HCT116 (cell line): ENCODE data around the gene URB1. TPM values are rescaled to one million over a fixed set of nuclear protein-coding genes. Genes with fewer than 3 reads are reported as not detected.

Source experiments
- ATAC-seq: fragments of 200-7000 bp; cut with Tn5 transposase; 2 replicates; pipeline ENCODE4 v1.9.1; 2020; ENCODE audit warnings: mild to moderate bottlenecking, moderate library complexity
- BruUV-seq: library from RNA; stranded (reverse); fragments of 400-500 nt; replicated peaks from 2 replicates; lab custom pipeline; 2021; lab: Mats Ljungman, UMichigan
- CTCF ChIA-PET: fragments of 300-600 bp; sonication (Branson Sonifier 250); formaldehyde crosslinking; loops from one replicate; lab custom pipeline; 2021; ENCODE audit warnings: antibody characterized with exemption; lab: Charles Lee
- POLR2A ChIA-PET: fragments of 300-600, 350-600 bp; sonication (Branson Sonifier 250); formaldehyde crosslinking; loops from one replicate; lab custom pipeline; 2021; ENCODE audit warnings: antibody characterized with exemption; lab: Charles Lee
- RAD21 ChIA-PET, 2 experiments: fragments of 300-600 bp; sonication (Branson Sonifier 250); formaldehyde crosslinking; loops; one replicate each; lab custom pipeline; 2023; ENCODE audit warnings: low total read pairs in 2 of 2; ENCODE audit not compliant: uncharacterized antibody in 2 of 2, unreplicated experiment in 2 of 2, low non-redundant PET in 1 of 2; lab: Charles Lee
- DNase-seq: peaks from one replicate; pipeline ENCODE4 v3.0.0-alpha.2; 2010; ENCODE audit warnings: low read depth, low spot score
- H2AFZ ChIP-seq: fragments of 200-600 bp; shearing (Covaris generic), sonication (generic); 2 replicates; pipeline ENCODE4 v1.6.1; 2017; ENCODE audit warnings: low read depth, mixed run types, mixed read lengths, antibody characterized with exemption, low read length; ENCODE audit not compliant: poor library complexity, severe bottlenecking
- H3K27ac ChIP-seq: 2 replicates; pipeline ENCODE4 v1.5.1; 2012; ENCODE audit warnings: low read depth, low read length
- H3K27me3 ChIP-seq: fragments of 200-600 bp; sonication (generic); 2 replicates; pipeline ENCODE4 v1.6.1; 2016; ENCODE audit warnings: mixed run types, low read length, mixed read lengths; ENCODE audit not compliant: insufficient read depth
- H3K36me3 ChIP-seq, 2 experiments: fragments of 200-500 bp in 1 of 2; fragments of 200-600 bp in 1 of 2; sonication (Bioruptor generic) in 1 of 2; sonication (generic) in 1 of 2; 2 replicates each; pipeline versions ENCODE4 v1.5.1 to v1.6.1; 2014 to 2016; ENCODE audit warnings: low read length in 2 of 2, inconsistent platforms in 1 of 2, mixed read lengths in 1 of 2, mixed run types in 1 of 2; ENCODE audit not compliant: insufficient read depth in 2 of 2, control insufficient read depth in 1 of 2
- H3K4me1 ChIP-seq, 2 experiments: fragments of 200-600 bp in 1 of 2; sonication (generic) in 1 of 2; 2 replicates each; pipeline versions ENCODE4 v1.5.1 to v1.6.1; 2012 to 2017; ENCODE audit warnings: low read length in 2 of 2, inconsistent platforms in 1 of 2, mild to moderate bottlenecking in 1 of 2, mixed read lengths in 1 of 2, mixed run types in 1 of 2, moderate library complexity in 1 of 2; ENCODE audit not compliant: insufficient read depth in 2 of 2, control insufficient read depth in 1 of 2
- H3K4me2 ChIP-seq: fragments of 200-600 bp; sonication (generic); 2 replicates; pipeline ENCODE4 v1.6.1; 2017; ENCODE audit warnings: mixed run types, low read length, mixed read lengths
- H3K4me3 ChIP-seq, 2 experiments: fragments of 200-600 bp in 1 of 2; sonication (generic) in 1 of 2; replicated peaks in 1 of 2; 2 replicates each; pipeline ENCODE4 v1.5.1; 2011 to 2016; ENCODE audit warnings: low read length in 2 of 2, control low read depth in 1 of 2, low read depth in 1 of 2, mild to moderate bottlenecking in 1 of 2, mixed read lengths in 1 of 2, mixed run types in 1 of 2
- H3K79me2 ChIP-seq: fragments of 200-600 bp; sonication (generic); 2 replicates; pipeline ENCODE4 v1.6.1; 2017; ENCODE audit warnings: mild to moderate bottlenecking, mixed run types, low read length, moderate library complexity, mixed read lengths; ENCODE audit not compliant: insufficient read depth
- H3K9ac ChIP-seq: fragments of 200-600 bp; sonication (generic); 2 replicates; pipeline ENCODE4 v1.6.1; 2016; ENCODE audit warnings: low read length, mixed read lengths
- H3K9me2 ChIP-seq: fragments of 200-600 bp; sonication (generic), shearing (Covaris generic); 2 replicates; pipeline ENCODE4 v1.6.1; 2017; ENCODE audit warnings: mixed run types, mild to moderate bottlenecking, moderate library complexity; ENCODE audit not compliant: insufficient read depth
- H3K9me3 ChIP-seq, 2 experiments: fragments of 200-500 bp in 1 of 2; fragments of 200-600 bp in 1 of 2; sonication (Bioruptor generic) in 1 of 2; sonication (generic) in 1 of 2; 2 replicates each; pipeline ENCODE4 v1.6.1; 2014 to 2017; ENCODE audit warnings: low read length in 2 of 2, mixed read lengths in 2 of 2, inconsistent platforms in 1 of 2, low read depth in 1 of 2, mild to moderate bottlenecking in 1 of 2, mixed run types in 1 of 2, moderate library complexity in 1 of 2; ENCODE audit not compliant: control insufficient read depth in 1 of 2, insufficient read depth in 1 of 2
- H4K20me1 ChIP-seq: fragments of 200-600 bp; sonication (generic), shearing (Covaris generic); 2 replicates; pipeline ENCODE4 v1.6.1; 2017; ENCODE audit warnings: mixed run types, mild to moderate bottlenecking, moderate library complexity; ENCODE audit not compliant: insufficient read depth
- CBX3 ChIP-seq: IDR thresholded peaks from 2 replicates; pipeline ENCODE4 v1.6.1; 2012; ENCODE audit warnings: low read depth
- CEBPB ChIP-seq: IDR thresholded peaks from 2 replicates; pipeline ENCODE4 v1.6.1; 2012; ENCODE audit warnings: low read depth
- ELF1 ChIP-seq: IDR thresholded peaks from 2 replicates; pipeline ENCODE4 v1.6.1; 2012; ENCODE audit warnings: low read depth, borderline replicate concordance
- EZH2 ChIP-seq: fragments of 200-600 bp; sonication (generic); IDR thresholded peaks from 2 replicates; pipeline ENCODE4 v1.6.1; 2017; ENCODE audit warnings: antibody characterized with exemption, mixed run types
- EZH2phosphoT487 ChIP-seq: fragments of 200-600 bp; IDR thresholded peaks from 2 replicates; pipeline ENCODE4 v1.6.1; 2018; ENCODE audit warnings: antibody characterized with exemption, borderline replicate concordance
- MAX ChIP-seq: IDR thresholded peaks from 2 replicates; pipeline ENCODE4 v1.6.1; 2012
- POLR2A ChIP-seq: IDR thresholded peaks from 2 replicates; pipeline ENCODE4 v1.7.0; 2011; ENCODE audit warnings: borderline replicate concordance; ENCODE audit not compliant: insufficient read depth, insufficient read length; ENCODE audit errors: extremely low read depth
- POLR2AphosphoS5 ChIP-seq: IDR thresholded peaks from 2 replicates; pipeline ENCODE4 v1.6.1; 2011; ENCODE audit warnings: mild to moderate bottlenecking, low read depth, low read length, moderate library complexity
- RAD21 ChIP-seq: IDR thresholded peaks from 2 replicates; pipeline ENCODE4 v1.6.1; 2012; ENCODE audit warnings: low read depth, mild to moderate bottlenecking
- SIN3A ChIP-seq: IDR thresholded peaks from 2 replicates; pipeline ENCODE4 v1.6.1; 2012; ENCODE audit warnings: low read depth
- SP1 ChIP-seq: IDR thresholded peaks from 2 replicates; pipeline ENCODE4 v1.6.1; 2012; ENCODE audit warnings: low read depth
- TCF7L2 ChIP-seq: IDR thresholded peaks from 2 replicates; pipeline ENCODE4 v1.7.0; 2011; ENCODE audit warnings: borderline replicate concordance, inconsistent platforms; ENCODE audit not compliant: insufficient read depth, insufficient read length; ENCODE audit errors: extremely low read depth
- YY1 ChIP-seq: IDR thresholded peaks from 2 replicates; pipeline ENCODE4 v1.6.1; 2011; ENCODE audit warnings: low read length, low read depth, moderate library complexity, mild to moderate bottlenecking; ENCODE audit not compliant: insufficient replicate concordance; ENCODE audit errors: extremely low read depth
- ZBTB33 ChIP-seq: IDR thresholded peaks from 2 replicates; pipeline ENCODE4 v1.6.1; 2011; ENCODE audit warnings: mild to moderate bottlenecking, low read length, moderate library complexity; ENCODE audit not compliant: insufficient replicate concordance; ENCODE audit errors: extremely low read depth
- ZFX ChIP-seq: fragments of 450-650 bp; IDR thresholded peaks from 2 replicates; pipeline ENCODE4 v1.6.1; 2017
- intact Hi-C: fragments of 100-400 bp; cut with micrococcal nuclease; formaldehyde crosslinking; loops from 2 replicates; pipeline ENCODE4 v1.10.0; 2022
- total RNA-seq: library from RNA; stranded (reverse); gene quantifications from one replicate; pipeline ENCODE4 v1.2.1, GENCODE V29; 2021; ENCODE audit not compliant: unreplicated experiment

The URB1 gene
- total RNA-seq, 1 experiment from 2014 or later: 28.3 TPM

- peaks cover 11 to 43% of the 10 kb centered on the region in 2 experiments; a peak in 3 of 4 replicates for H3K4me1 ChIP-seq
- H2AFZ ChIP-seq: no peak overlapping the region
- peaks cover 82% of the 10 kb centered on the region for H3K79me2 ChIP-seq
- CTCF ChIA-PET: no interaction called here
- H3K4me2 ChIP-seq: peak overlapping the region; percentile 13
- TF ChIP-seq SP1 (no peak), CBX3 (no peak), EZH2 (no peak), POLR2A (no peak), YY1 (no peak), ZFX (no peak), EZH2phosphoT487 (no peak), ZBTB33 (no peak), MAX (no peak), CEBPB (no peak), ELF1 (no peak), SIN3A (no peak), TCF7L2 (no peak), POLR2AphosphoS5 (no peak), RAD21 (no peak)
- DNase-seq: no peak
- no peaks in the 10 kb centered on the region for H3K9me2 ChIP-seq
- POLR2A ChIA-PET: no interaction called here
- no peak for ATAC-seq
- H3K9me3 ChIP-seq: no peaks in the 10 kb centered on the region
- H3K27ac ChIP-seq: no peak overlapping the region
- BruUV-seq: no TSS peak
- RAD21 ChIA-PET: no interaction called here
- H3K9ac ChIP-seq: no peak overlapping the region
- intact Hi-C loops: no loop called here
- H3K4me3 ChIP-seq: no peak overlapping the region
- H4K20me1 ChIP-seq: peaks cover 5% of the 10 kb centered on the region; the same call in 1 of the 2 replicates
- peaks cover 0 to 3% of the 10 kb centered on the region in 2 experiments; a peak in 1 of 4 replicates for H3K36me3 ChIP-seq
- H3K27me3 ChIP-seq: no peaks in the 10 kb centered on the region
These were observed 33.3 kb upstream of the URB1 start for GRCh38 chr21:32426066-32426465.
